ENCODE results near the gene PRDM15. TPM values are rescaled to one million over a fixed set of nuclear protein-coding genes. Genes with fewer than 3 reads are reported as not detected.

PRDM15 gene
- total RNA-seq, 1 experiment from 2014 or later = 9.8 TPM

DNA sequence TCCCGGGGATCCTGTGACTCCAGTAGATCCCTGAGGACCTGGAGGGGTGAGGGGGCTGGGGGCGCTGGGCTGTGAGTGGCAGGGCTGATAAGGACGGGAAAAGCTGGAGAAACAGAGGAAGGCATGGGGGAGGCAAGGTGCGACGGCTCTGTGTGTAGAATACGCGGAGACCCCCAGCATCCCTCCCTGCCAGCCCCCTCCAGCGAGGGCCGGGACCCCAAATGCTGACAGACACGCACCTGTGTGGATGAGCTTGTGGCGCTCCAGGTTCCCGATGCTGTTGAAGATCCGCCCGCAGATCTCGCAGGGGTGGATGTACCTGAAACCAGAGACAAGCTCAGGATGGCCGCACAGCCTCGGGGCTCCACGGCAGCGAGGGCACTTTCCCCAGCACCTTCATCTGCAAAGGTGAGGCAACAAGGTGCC is 59.3 kb downstream of the PRDM15 start:
- Histone ChIP-seq H3K4me2 (ENCODE audit: low read length) (no peak overlapping the region), H3K79me2 (ENCODE audit: insufficient read depth, low read length) (no peaks in the 10 kb centered on the region), H3K36me3 (ENCODE audit: control insufficient read depth in 1 of 2, insufficient read depth in 2 of 2, low read length in 2 of 2) (peaks cover 0 to 3% of the 10 kb centered on the region in 2 experiments; a peak in 1 of 4 replicates), H3K27me3 (ENCODE audit: insufficient read depth, low read length) (no peaks in the 10 kb centered on the region), H3K9me2 (ENCODE audit: insufficient read depth) (no peaks in the 10 kb centered on the region), H3K4me1 (ENCODE audit: control insufficient read depth in 1 of 2, insufficient read depth in 2 of 2, low read length in 2 of 2) (no peaks in the 10 kb centered on the region), H2AFZ (ENCODE audit: low read depth, low read length, poor library complexity, severe bottlenecking) (no peak overlapping the region), H3K4me3 (replicated peaks in 1 of 2; ENCODE audit: low read depth in 1 of 2, low read length in 2 of 2) (no peak overlapping the region), H3K9ac (ENCODE audit: low read length) (no peak overlapping the region), H3K27ac (ENCODE audit: low read depth, low read length) (no peak overlapping the region), H4K20me1 (ENCODE audit: insufficient read depth) (no peaks in the 10 kb centered on the region), H3K9me3 (ENCODE audit: control insufficient read depth in 1 of 2, insufficient read depth in 1 of 2, low read depth in 1 of 2, low read length in 2 of 2) (no peaks in the 10 kb centered on the region)
- ATAC-seq (no peak), DNase-seq (ENCODE audit: low read depth, low spot score) (no peak)
- intact Hi-C loops (cut with micrococcal nuclease) = no loop called here
- ChIA-PET CTCF (interaction anchor here (1.3 kb wide), 1 partner anchor 208 kb away, joined by 3 read pairs; no protein-coding TSS in a partner anchor), POLR2A (no interaction called here), RAD21 (ENCODE audit: low non-redundant PET in 1 of 2, low total read pairs in 2 of 2, uncharacterized antibody in 2 of 2, unreplicated experiment in 2 of 2) (no interaction called here)
- BruUV-seq (replicated peaks) = no TSS peak
- TF ChIP-seq EZH2 (IDR thresholded peaks at IDR 0.05) (no peak), POLR2AphosphoS5 (IDR thresholded peaks at IDR 0.05; ENCODE audit: low read depth, low read length) (no peak), MAX (IDR thresholded peaks at IDR 0.05) (no peak), SIN3A (IDR thresholded peaks at IDR 0.05; ENCODE audit: low read depth) (no peak), RAD21 (IDR thresholded peaks at IDR 0.05; ENCODE audit: low read depth) (no peak), CTCF (IDR thresholded peaks at IDR 0.05 in 2 of 3, conservative IDR thresholded peaks at IDR 0.05 in 1 of 3; ENCODE audit: borderline replicate concordance in 1 of 3, insufficient read depth in 1 of 3, low read depth in 2 of 3, low read length in 2 of 3) (no peak)
- TF ChIP-seq, protein P1, sequence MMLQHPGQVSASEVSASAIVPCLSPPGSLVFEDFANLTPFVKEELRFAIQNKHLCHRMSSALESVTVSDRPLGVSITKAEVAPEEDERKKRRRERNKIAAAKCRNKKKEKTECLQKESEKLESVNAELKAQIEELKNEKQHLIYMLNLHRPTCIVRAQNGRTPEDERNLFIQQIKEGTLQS (IDR thresholded peaks at IDR 0.05) = no peak
